SU-DHL-6 (cell line): ENCODE measurements around the gene ZNF280A.

Experiments
- EZH2phosphoT487 ChIP-seq: fragments of 200-600 bp; sonication (generic), shearing (Covaris generic); conservative IDR thresholded peaks from 2 replicates; pipeline ENCODE4 v1.6.1; 2018; ENCODE audit warnings: mild to moderate bottlenecking, antibody characterized with exemption, low read length, moderate library complexity, mixed read lengths
- TF ChIP-seq, protein P1 (sequence below): fragments of 200-600 bp; sonication (generic); IDR thresholded peaks from one replicate; pipeline ENCODE4 v1.5.1; 2017; ENCODE audit warnings: antibody characterized with exemption, mild to moderate bottlenecking, low read length, moderate library complexity; ENCODE audit not compliant: insufficient read depth, poor library complexity, severe bottlenecking

DNA sequence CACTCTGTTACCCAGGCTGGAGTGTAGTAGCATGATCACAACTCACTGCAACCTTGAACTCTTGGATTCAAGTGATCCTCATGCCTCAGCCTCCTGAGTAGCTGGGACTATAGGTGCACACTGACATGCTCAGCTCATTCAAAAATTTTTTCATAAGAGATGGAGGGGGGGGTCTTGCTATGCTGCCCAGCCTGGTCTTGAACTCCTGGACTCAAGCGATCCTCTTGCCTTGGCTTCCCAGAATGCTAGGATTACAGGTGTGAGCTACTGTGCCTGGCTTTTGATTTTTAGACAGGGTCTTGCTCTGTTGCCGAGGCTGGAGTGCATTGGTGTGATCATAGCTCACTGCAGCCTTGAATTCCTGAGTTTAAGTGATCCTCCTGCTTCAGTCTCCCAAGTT, 25.0 kb upstream of the ZNF280A start:
- TF ChIP-seq, protein P1, sequence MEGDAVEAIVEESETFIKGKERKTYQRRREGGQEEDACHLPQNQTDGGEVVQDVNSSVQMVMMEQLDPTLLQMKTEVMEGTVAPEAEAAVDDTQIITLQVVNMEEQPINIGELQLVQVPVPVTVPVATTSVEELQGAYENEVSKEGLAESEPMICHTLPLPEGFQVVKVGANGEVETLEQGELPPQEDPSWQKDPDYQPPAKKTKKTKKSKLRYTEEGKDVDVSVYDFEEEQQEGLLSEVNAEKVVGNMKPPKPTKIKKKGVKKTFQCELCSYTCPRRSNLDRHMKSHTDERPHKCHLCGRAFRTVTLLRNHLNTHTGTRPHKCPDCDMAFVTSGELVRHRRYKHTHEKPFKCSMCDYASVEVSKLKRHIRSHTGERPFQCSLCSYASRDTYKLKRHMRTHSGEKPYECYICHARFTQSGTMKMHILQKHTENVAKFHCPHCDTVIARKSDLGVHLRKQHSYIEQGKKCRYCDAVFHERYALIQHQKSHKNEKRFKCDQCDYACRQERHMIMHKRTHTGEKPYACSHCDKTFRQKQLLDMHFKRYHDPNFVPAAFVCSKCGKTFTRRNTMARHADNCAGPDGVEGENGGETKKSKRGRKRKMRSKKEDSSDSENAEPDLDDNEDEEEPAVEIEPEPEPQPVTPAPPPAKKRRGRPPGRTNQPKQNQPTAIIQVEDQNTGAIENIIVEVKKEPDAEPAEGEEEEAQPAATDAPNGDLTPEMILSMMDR: no peak
- no peak for TF ChIP-seq EZH2phosphoT487
